Measurements from ENCODE around the gene MICU1. TPM values are rescaled to one million over a fixed set of nuclear protein-coding genes. Genes with fewer than 3 reads are reported as not detected.

MICU1 gene
- total and polyA plus RNA-seq, 2 donors (not counting 3 experiments of a cell fraction or from before 2014, with no cell fraction given) = 27.5 to 48.0 TPM

DNA sequence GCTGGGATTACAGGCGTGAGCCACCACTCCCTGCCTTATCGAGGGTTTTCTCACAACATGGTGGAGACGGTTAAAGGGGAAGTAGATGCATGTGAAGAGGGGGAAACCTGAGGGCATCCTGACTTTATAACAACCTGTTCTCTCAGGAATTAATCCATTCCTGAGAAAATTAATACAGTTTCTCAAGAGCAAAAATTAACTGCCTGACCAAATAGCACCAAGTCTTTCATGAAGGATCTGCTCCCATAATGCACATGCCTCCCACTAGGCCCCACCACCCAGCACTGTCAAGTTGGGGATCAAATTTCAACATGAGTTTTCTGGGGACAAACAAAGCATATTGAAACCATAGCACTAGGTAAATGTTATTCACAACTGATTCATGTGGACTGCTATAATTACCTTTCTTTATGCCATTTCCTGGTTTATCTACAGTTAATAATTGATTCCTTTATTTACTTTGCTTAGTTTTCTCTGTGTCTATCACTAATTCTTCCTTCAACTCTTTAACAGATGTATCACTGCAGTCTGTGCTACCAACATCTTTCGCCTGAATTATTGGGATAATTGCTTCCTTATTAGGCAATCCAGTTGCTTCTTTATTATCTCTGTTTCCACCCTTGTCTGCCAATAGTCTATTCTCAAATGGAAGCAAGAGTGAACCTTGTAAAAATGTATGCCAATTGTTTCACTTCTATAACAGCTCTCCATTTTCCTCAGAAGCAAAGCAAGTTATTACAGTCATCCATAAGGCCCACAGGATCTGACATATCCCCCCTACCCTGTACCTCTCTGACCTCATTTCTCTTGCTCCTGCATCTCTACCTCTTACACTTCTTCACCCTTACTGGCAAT lies 12.9 kb upstream of the MICU1 start:
- Histone ChIP-seq H3K9me1 (replicated peaks; ENCODE audit: control insufficient read depth, extremely low read depth, insufficient read depth, low read length) (no peaks in the 10 kb centered on the region), H3K79me2 (ENCODE audit: control insufficient read depth, insufficient read depth, low read length) (no peaks in the 10 kb centered on the region), H3K27me3 (ENCODE audit: control insufficient read depth in 2 of 2, insufficient read depth in 2 of 2, low read length in 2 of 2) (no peaks in the 10 kb centered on the region), H2AFZ (ENCODE audit: low read depth, low read length) (no peak overlapping the region), H3K27ac (ENCODE audit: insufficient read depth, low read depth, low read length) (no peak overlapping the region), H3K4me2 (ENCODE audit: insufficient read depth, low read length) (no peak overlapping the region), H3K36me3 (ENCODE audit: control insufficient read depth in 2 of 2, extremely low read depth in 1 of 2, insufficient read depth in 2 of 2, low read length in 2 of 2) (no peaks in the 10 kb centered on the region), H3K4me1 (ENCODE audit: control insufficient read depth, extremely low read depth, insufficient read depth, low read length) (no peaks in the 10 kb centered on the region), H4K20me1 (replicated peaks; ENCODE audit: control insufficient read depth, extremely low read depth, insufficient read depth, low read length) (no peaks in the 10 kb centered on the region), H3K4me3 (replicated peaks in 1 of 3; ENCODE audit: insufficient read depth in 1 of 3, low read depth in 1 of 3, low read length in 3 of 3) (no peak overlapping the region), H3K9me3 (replicated peaks; ENCODE audit: control insufficient read depth, insufficient read depth, low read length) (no peaks in the 10 kb centered on the region), H3K9ac (replicated peaks; ENCODE audit: extremely low read depth, insufficient read depth, low read length) (no peak overlapping the region)
- no TSS peak for BruUV-seq (replicated peaks)
- intact Hi-C loops (cut with micrococcal nuclease) (no loop called here), dilution Hi-C loops (cut with MboI; ENCODE audit: extremely low pct_ligation_motif_present, low sequenced_read_pairs) (no loop called here)
- CTCF ChIA-PET = interaction anchor here (0.7 kb wide), 1 partner anchor 196 kb away, joined by 4 read pairs; no protein-coding TSS in a partner anchor
- POLR2A ChIA-PET = interaction anchor here (0.6 kb wide), 1 partner anchor 35 kb away, joined by 4 read pairs; no protein-coding TSS in a partner anchor
- FAIRE-seq (no peak), DNase-seq (ENCODE audit: low read depth, low spot score) (no peak)
- no peak for TF ChIP-seq JUN (IDR thresholded peaks at IDR 0.05; ENCODE audit: borderline replicate concordance, insufficient read depth, insufficient read length, low read depth)
- TF ChIP-seq POLR2A (IDR thresholded peaks at IDR 0.05; ENCODE audit: low read depth, low read length) = no peak
- TF ChIP-seq FOS (IDR thresholded peaks at IDR 0.05; ENCODE audit: borderline replicate concordance, insufficient read depth, low read length) = no peak
- TF ChIP-seq, protein P1, sequence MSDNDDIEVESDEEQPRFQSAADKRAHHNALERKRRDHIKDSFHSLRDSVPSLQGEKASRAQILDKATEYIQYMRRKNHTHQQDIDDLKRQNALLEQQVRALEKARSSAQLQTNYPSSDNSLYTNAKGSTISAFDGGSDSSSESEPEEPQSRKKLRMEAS (IDR thresholded peaks at IDR 0.05; ENCODE audit: insufficient read depth, insufficient read length) = no peak
- no peak for TF ChIP-seq GATA2 (IDR thresholded peaks at IDR 0.05; ENCODE audit: insufficient read depth, insufficient read length, low read depth, low read length)
- no peak for TF ChIP-seq POLR2AphosphoS5 (IDR thresholded peaks at IDR 0.05; ENCODE audit: insufficient read depth, low read depth, low read length)
- no peak for TF ChIP-seq CTCF (IDR thresholded peaks at IDR 0.05; ENCODE audit: extremely low read depth in 1 of 2, insufficient read depth in 1 of 2, low read depth in 1 of 2, low read length in 2 of 2)
- no peak for TF ChIP-seq MYC (IDR thresholded peaks at IDR 0.05; ENCODE audit: low read depth, low read length)
- TF ChIP-seq EZH2 (IDR thresholded peaks at IDR 0.05; ENCODE audit: borderline replicate concordance, low read depth, low read length, severe bottlenecking) = no peak

Measured in endothelial cell of umbilical vein (primary cell).